GM19238 (cell line): ENCODE data around the gene KANSL1.
"Not testable (repeated sequence)": the region's sequence is repeated elsewhere in the genome, so short reads cannot be mapped to it uniquely, and the experiment has no call there.

Experiments
- DNase-seq: peaks from one replicate; pipeline ENCODE4 v3.0.0; 2011; ENCODE audit warnings: low spot score; ENCODE audit not compliant: insufficient read length

KANSL1 gene

DNA sequence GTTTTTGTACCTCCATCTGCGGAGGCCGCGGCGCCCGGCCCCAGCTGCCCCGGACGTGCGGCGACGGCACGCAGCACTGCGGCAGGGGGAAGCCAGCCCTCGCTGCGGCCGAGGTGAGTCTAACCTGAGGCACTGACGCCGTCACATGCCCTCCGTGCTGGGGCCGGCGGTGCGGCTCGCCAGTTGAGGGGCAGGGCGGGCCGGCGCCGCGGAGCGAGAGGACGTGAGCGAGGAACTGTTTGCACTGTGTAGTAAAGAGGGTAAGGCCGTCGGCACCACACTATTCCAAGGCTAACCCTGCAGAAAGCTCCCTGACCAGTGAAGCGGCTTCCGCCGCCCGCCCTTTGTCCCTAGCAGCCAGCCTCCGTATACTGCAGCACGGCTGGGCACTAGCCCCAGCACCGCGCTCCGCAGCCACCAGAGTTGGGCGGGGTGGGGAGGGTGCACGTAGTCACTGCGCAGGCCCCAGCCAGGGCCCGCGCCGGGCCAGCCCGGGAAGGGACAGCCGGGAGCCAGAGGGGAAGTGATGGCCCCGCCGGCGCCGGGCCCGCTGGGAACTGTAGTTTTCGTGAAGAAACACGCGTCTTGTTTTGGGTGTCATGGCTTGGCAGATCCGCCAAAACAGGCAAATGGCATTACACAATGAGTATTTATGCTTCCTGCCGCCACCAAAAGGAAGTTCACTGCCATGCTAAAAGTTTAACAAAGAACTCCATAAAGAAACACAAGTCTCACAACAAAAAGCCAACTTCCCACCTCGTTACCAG lies 580 bp upstream of the KANSL1 start:
- peak; percentile 77 for DNase-seq

DNA sequence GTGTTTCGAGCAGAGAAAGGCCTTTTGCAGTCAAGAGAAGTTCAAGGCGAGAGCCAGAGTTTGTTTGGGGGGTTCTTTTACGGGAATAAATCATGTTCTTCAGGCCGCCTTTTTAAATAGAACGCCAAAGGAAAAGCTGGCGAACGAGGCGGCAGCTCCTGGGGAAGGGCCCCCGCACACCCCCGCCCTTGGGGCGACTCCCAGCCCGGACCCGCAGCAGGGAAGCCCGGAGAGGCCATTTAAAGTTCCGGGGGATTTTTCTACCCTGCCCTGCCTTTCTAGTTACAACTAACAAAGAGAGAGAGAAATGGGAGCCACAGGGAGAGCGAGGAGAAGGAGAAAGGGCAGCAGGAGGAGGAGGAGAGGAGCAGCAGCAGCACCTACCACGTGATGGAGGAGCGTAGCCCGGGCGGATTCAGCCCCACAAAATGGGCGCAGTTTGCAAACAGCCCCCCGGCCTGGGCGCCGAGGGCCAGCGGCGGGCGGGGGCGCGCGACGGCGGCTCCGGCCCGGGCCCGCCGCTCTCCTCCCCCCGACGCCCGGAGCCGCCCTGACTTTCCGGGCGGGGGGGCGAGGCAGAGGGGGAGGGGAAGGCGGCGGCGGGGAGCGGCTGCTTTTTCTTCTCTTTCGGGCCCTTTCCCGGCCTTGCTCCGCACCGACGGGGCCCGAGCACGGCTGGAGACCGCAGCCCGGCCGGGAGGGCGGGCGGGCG lies 634 bp downstream of the KANSL1 start:
- peak; percentile 54 for DNase-seq

DNA sequence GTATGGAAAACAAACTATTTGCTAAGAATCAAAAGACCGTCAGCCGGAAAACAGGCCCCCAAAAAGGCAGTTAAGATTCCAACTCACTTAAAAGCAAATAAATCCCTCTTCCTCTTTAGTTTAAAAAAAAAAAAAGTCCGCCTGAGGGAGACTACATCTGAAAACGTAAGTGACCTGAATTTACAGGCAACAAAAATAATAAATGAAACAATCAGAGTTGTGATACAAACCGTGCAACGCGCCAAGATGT lies 1.1 kb downstream of the KANSL1 start:
- no peak for DNase-seq

DNA sequence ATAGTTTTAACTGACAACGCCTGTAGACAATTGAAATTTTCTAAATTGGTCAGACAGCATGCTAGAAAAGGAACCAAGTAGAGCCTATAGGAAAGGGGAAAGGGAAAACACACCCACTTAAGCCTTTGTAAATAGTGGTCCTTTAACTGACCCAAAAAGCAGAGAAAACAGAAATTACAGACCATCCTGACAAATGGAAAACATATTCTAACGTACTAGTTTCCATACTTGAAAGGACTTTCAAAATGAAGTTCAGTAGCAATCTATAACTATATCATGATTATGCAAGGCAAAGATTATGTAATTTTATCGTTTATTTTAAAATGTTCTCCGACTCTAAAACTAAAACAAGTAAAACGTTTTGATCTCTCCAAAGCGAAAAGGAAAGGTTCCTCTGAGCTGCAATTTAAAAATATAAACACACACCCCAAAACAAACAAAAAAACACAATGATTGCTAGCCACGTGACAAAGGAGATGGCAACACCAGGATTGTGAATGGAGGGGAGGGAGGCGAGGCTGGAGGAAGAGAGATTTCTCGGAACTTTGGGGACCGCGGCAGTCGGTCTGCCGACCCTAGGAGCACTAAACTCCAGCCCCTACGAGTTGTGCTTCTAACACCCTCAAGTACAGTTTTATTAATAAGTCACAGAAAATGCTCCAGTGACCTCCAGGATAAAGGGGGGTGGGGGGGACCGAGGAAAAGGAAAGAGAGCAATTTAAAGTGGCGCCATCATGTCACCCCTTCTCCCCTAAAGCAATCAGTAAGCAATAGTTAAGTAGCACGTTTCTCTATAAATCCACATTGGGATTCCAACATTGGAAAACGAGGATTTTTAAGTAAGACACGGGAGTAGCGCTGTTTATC lies 1.7 kb downstream of the KANSL1 start:
- peak; percentile 23 for DNase-seq

DNA sequence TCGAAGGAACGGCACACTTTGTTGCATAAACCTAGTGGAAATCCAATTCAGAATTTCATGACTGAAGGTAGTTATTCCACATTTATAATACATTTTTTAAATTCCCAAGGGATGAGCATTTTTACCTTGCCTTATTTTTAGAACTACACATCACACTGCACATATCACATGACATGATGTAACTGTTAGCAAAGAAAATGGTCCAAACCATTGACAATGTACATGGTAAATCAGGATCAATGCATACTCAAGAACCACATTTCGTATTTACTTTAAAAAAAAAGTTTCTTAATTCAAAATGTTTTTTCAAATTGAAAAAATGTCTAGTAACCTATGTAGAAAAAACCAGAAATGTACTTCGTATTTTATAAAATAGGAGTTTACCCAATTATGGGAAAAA lies 2.5 kb downstream of the KANSL1 start:
- DNase-seq, result no peak

DNA sequence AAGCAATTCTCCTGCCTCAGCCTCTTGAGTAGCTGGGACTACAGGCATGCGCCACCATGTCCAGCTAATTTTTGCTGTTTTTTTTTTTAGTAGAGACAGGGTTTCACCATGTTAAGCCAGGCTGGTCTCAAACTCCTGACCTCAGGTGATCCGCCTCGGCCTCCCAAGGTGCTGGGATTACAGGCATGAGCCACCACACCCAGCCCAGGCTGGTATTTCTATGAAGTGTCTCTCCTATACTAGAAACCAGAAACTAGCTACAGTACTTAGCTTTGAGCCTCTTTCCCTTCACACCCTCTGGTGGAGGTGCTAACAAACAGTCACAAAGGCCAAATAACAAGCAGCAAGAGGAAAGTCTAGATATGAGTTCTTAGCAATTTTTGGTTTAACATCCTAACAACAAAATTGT lies 6.4 kb downstream of the KANSL1 start:
- peak; percentile 13 for DNase-seq

DNA sequence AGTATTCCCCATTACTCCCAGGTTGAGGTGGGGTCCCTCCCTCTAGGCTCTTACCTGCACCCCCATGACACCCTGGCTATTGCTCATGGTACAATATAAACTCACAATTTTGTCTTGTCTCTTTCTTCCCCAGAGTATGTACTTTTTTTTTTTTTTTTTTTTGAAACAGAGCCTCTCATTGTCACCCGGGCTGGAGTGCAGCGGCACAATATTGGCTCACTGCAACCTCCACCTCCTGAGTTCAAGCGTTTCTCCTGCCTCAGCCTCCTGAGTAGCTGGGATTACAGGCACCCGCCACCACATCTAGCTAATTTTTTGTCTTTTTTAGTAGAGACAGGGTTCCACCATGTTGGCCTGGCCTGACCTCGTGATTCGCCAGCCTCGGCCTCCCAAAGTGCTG lies 8.5 kb downstream of the KANSL1 start:
- no peak for DNase-seq

DNA sequence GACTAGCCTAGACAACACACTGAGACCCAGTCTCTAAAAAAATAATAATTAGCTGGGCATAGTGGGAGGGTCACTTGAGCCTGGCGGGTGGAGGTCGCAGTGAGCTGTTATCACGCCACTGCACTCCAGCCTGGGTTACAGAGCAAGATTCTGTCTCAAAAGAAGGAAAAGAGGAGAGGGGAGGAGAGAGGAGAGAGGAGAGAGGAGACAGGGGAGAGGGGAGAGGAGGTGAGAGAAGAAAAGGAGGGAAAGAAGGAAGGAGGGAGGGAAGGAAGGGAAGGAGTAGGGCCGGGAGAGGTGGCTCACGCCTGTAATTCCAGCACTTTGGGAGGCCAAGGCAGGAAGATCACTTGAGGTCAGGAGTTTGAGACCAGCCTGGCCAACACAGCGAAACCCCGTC lies 9.8 kb downstream of the KANSL1 start:
- DNase-seq, result not testable (repeated sequence)

DNA sequence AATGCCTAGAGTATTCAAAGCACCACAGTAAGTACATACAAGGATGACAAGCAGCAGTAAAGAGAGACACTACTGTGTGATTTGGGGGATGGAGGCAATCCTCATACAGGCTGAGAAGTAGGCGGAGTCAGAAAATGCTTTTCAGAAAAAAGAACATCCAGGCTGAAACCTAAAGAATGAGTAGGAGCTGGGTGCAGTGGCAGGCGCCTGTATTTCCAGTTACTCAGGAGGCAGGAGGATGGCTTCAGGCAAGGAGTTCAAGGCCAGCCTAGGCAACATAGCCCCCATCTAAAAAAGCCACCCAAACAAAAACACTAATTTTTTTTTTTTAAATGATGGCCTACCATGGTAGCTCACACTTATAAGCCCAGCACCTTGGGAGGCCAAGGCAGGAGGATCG lies 10.3 kb downstream of the KANSL1 start:
- no peak for DNase-seq

DNA sequence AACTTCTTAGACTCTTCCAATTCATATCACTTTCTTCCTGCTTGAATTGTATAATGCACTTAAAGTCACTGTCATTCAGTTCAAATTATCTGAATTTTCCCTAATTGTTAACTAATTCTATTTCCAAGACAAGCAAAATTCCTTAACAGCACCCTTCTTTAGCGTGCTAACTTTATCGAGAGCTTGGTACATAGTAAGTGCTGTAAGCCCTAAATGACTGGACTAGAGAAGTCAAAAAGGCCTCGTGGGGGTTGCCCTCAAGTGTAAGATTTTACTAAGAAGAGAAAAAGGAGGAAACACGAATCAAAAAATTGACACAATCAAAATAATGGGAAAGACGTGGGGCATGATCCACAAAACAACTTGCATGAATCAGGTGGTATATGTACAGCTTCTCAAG lies 11.3 kb downstream of the KANSL1 start:
- DNase-seq, result no peak

DNA sequence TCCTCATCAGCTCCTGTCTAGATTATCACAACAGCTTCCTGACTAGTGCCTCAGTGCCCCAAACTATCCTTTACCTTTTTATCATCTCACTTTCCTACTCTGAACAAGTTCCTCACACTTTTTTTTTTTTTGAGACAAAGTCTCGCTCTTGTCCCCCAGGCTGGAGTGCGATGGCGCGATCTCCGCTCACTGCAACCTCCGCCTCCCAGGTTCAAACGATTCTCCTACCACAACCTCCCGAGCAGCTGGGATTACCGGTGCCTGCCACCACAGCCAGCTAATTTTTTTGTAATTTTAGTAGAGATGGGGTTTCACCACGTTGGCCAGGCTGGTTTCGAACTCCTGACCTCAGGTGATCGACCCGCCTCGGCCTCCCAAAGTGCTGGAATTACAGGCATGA lies 11.9 kb downstream of the KANSL1 start:
- not testable (repeated sequence) for DNase-seq

DNA sequence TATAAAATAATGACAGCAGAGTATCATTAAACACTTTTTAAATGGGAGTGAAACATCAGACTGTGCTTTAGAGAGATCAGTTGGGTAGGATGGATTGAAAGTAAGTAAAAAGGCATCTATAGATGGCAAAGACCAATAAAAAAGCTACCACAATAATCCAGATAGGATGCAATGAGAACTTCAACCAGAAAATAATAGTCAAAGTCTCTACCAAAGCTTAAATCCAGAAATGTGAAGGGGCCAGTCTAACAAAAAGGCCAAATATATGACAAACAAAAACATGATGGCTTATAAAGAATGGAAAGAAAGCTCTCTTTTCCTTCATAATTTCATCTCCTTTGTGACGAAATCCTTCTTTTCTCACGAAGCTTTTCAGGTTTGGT lies 12.3 kb downstream of the KANSL1 start:
- no peak for DNase-seq

DNA sequence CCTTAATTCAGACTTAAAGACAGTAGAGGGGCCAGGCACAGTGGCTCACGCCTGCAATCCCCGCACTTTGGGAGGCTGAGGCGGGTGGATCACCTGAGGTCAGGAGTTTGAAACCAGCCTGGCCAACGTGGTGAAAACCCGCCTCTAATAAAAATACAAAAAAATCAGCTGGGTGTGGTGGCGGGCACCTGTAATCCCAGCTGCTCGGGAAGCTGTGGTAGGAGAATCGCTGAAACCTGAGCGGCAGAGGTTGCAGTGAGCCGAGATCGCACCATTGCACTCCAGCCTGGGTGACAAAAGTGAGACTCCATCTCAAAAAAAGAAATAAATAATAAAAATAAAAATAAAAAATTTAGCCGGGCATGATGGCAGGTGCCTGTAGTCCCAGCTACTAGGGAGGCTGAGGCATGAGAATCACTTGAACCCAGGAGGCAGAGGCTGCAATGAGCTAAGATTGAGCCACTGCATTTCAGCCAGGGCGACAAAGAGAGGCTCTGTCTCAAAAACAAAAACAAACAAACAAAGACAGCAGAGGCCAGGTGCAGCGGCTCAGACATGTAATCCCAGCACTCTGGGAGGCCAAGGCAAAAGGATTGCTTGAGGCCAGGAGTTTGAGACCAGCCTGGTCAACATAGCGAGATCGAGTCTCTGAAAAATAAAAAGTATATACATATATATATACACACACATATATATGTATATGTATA lies 12.9 kb downstream of the KANSL1 start:
- DNase-seq, result not testable (repeated sequence)

DNA sequence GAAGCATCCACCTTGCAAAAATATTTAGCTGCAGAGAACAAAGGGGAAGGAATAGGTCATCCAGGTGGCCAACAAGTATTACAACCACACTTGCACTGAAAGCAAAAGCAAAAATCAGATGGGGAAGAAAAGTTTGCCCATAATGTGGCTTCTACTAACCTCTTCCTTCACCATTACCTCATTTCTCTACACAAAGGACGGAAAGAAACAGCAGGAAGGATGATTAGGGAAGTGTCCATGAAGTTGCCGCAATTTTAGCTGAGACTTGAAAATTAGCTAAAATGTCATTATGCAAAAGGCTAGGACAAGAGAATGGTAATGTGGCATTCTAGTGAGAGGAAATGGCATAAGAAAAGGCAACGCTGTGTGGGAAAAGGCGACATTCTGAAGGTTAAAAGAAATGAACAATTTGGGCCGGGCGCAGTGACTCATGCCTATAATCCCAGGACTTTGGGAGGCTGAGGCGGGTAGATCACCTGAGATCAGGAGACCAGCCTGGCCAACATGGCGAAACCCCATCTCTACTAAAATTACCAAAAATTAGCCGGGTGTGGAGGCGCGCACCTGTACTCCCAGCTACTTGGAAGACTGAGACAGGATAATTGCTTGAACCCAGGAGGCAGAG lies 13.7 kb downstream of the KANSL1 start:
- DNase-seq, result peak; percentile 11

DNA sequence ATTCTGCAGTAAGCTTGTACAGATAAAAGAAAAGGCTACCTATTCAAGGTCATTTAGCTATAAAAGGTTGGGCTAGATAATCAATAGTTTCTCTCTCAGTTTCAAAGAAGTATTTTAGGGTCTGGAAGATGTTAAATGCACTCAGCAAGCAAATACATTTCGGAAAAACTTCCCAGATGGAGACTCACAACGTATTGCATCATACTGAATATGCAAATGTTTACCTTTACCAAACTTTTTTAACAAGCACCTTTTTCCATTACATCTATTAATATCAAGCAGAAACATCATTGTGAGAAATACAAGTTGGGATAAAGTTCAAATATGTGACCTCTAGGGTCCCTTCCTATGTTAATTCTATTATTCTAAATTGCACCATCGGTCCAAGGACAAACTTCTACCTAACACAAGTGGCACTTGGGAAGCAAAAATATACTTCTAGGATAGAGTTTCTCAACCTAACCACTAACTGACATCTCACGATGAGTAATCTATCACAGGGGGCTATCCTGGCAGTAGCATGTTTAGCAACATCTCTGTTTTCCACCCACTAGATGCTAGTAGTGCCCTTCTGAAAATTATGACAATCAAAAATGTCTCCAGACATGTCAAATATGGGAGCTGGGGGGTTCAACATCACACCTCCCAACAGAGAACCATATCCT lies 14.5 kb downstream of the KANSL1 start:
- DNase-seq, result no peak

DNA sequence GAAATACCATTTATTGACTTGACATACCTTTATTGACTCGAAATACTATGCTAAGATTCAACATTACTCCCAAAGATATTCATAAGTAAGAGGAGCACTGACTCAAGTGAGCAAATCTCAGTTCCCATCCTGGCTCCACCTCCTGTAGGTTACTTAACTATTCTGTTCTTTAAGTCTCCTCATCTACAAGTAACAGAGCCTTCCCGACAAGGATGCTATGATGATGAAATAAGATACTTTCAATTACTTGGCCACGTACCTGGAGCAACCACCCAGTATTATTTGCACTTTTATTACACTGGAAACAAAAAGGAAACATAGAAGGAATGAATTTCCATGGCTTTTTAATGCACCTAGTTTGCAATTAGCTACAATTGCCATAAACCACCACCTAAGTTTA lies 16.3 kb downstream of the KANSL1 start:
- DNase-seq, result no peak

DNA sequence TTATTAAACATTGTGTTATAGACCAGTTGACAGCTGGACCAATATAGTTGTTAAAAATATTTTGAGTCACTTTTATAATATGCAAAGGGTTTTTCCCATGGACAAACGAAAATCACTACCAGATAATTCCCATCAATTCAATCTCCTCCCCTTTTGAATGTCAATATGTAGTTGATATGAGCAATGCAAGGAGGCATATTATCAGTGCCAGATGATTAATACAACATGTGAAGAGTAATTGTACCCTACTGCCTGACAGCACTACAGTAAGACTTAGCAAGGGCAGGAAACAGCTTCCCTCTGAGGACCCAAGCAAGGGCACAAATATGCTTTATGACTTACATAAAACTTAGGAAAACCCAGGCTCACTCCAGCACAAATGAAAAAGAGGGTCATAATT lies 17.3 kb downstream of the KANSL1 start:
- no peak for DNase-seq

DNA sequence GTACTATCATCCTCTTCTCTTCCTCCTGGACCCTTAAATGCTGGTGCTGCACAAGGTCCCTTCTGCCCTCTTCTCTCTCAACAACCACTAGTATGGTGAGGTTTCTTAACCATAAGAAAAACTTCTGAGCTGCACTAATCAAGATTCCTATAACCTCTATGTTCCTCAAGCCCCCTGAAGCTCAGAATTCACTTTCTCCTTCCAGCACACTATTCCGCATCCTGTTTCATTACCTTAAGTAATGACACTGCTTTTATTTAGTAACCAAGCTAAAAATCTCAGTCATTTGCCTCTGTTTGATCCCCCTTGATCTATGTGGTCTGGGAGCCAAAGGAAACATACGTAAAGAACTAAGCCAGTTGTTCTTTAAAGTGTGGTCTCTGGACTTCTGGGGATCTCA lies 20.1 kb downstream of the KANSL1 start:
- DNase-seq, result no peak

DNA sequence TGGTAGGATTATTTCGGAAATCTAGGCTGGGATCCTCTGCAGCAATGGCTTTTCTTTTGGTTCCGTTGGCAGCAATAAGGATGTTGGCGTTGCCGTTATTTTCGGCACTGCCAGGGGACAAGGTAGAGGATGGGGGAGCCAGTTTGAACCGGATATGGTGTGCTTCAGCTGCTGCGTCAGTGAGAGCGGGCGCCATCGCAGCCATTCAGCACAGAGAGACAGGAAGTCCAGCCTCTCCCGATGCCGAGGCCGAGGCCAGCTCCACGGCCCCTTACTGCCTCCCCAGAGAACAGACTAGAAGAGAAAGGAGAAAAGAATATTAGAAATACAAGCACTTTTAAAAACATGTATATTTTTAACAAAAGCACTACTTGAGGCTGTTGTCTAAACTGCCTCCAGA lies 21.3 kb downstream of the KANSL1 start:
- DNase-seq, result no peak

DNA sequence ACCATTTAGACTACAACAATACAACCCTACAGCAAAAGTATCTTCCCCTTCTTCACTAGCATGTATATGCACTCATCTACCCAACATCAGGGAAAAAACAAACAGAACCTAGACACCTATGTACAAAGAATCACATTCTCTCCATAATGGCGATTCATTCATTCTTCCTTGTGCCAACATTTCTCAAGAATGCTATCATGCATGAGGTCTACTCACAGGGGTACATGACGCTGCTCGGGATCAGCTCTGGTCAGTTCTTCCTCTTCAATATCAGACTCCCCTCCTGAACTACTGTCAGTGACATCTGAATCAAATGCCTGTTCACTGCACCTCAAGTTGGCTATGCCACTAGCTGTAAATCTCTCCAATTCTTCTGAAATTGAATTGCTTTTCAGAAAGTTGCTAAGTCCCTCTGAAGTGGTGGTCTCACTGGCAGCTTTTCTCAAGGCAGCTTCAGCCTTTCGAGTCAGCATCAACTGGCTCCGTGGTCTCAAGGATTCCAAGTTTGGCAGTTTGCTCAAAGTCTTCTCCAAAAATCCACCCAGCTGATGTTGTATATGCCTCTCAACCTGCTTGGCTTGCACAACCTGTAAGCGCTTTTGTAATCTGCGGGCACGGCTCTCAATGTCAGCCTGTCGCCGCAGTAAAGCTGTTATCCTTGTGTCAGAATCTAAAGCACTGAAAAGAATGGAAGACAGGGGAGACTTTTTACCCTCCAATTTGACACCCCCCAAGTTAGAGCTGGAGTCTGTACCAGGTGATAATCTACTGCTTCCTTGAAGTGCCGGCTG lies 22.4 kb downstream of the KANSL1 start:
- DNase-seq, result no peak
